PFSK-1 (cell line): ENCODE measurements around the gene KLRK1.

Experiments
- FOXP2 ChIP-seq: optimal IDR thresholded peaks from 2 replicates; pipeline ENCODE3; 2011; ENCODE audit warnings: borderline replicate concordance, control low read depth, inconsistent platforms; ENCODE audit not compliant: insufficient read depth; ENCODE audit errors: extremely low read length, extremely low read depth
- POLR2AphosphoS5 ChIP-seq: IDR thresholded peaks from 2 replicates; pipeline ENCODE4 v1.6.1; 2012; ENCODE audit warnings: low read depth, mild to moderate bottlenecking, control low read depth, low read length, moderate library complexity
- REST ChIP-seq, 2 experiments: IDR thresholded peaks; 2 replicates each; pipeline versions ENCODE4 v1.6.1 to v1.8.0; 2011 to 2012; ENCODE audit warnings: low read depth in 2 of 2, low read length in 2 of 2, control low read depth in 1 of 2, inconsistent platforms in 1 of 2, mild to moderate bottlenecking in 1 of 2, moderate library complexity in 1 of 2; ENCODE audit not compliant: insufficient read depth in 1 of 2
- SIN3A ChIP-seq: IDR thresholded peaks from 2 replicates; pipeline ENCODE4 v1.6.1; 2012; ENCODE audit warnings: mild to moderate bottlenecking, low read length, moderate library complexity, borderline replicate concordance; ENCODE audit not compliant: insufficient read depth
- TAF1 ChIP-seq: IDR thresholded peaks from 2 replicates; pipeline ENCODE4 v1.6.1; 2012; ENCODE audit warnings: low read length, control low read depth, borderline replicate concordance; ENCODE audit not compliant: insufficient read depth

KLRK1 gene

GRCh38 chr12:10385166-10385613 is 4.7 kb downstream of the KLRK1 start:
- TF ChIP-seq POLR2AphosphoS5, result no peak
- no peak for TF ChIP-seq REST (IDR thresholded peaks at IDR 0.05; ENCODE audit: insufficient read depth in 1 of 2, low read depth in 2 of 2, low read length in 2 of 2)
- no peak for TF ChIP-seq TAF1
- no peak for TF ChIP-seq SIN3A
- no peak for TF ChIP-seq FOXP2

GRCh38 chr12:10384191-10384590 is 5.7 kb downstream of the KLRK1 start:
- no peak for TF ChIP-seq TAF1
- TF ChIP-seq REST (IDR thresholded peaks at IDR 0.05; ENCODE audit: insufficient read depth in 1 of 2, low read depth in 2 of 2, low read length in 2 of 2), result no peak
- TF ChIP-seq SIN3A, result no peak
- no peak for TF ChIP-seq POLR2AphosphoS5
- TF ChIP-seq FOXP2, result no peak

- no peak for TF ChIP-seq REST (IDR thresholded peaks at IDR 0.05; ENCODE audit: insufficient read depth in 1 of 2, low read depth in 2 of 2, low read length in 2 of 2)
- no peak for TF ChIP-seq SIN3A
- TF ChIP-seq TAF1, result no peak
- no peak for TF ChIP-seq POLR2AphosphoS5
- TF ChIP-seq FOXP2, result no peak
Measured at GRCh38 chr12:10381928-10382628, 7.8 kb downstream of the KLRK1 start.

- no peak for TF ChIP-seq REST (IDR thresholded peaks at IDR 0.05; ENCODE audit: insufficient read depth in 1 of 2, low read depth in 2 of 2, low read length in 2 of 2)
- no peak for TF ChIP-seq POLR2AphosphoS5
- no peak for TF ChIP-seq TAF1
- no peak for TF ChIP-seq SIN3A
- no peak for TF ChIP-seq FOXP2
Measured at GRCh38 chr12:10374624-10375018, 15.2 kb downstream of the KLRK1 start.
